H1 (cell line): Measurements from ENCODE around the gene FHAD1. TPM values are rescaled to one million over a fixed set of nuclear protein-coding genes. Genes with fewer than 3 reads are reported as not detected.

Experiments
- CTCF ChIA-PET: fragments of 300-600 bp; sonication (Branson Sonifier 250); formaldehyde crosslinking; loops from one replicate; lab custom pipeline; 2021; ENCODE audit not compliant: partially characterized antibody; lab: Charles Lee
- POLR2A ChIA-PET: fragments of 300-600 bp; sonication (Branson Sonifier 250); formaldehyde crosslinking; loops from one replicate; lab custom pipeline; 2021; ENCODE audit warnings: inconsistent platforms; ENCODE audit not compliant: partially characterized antibody; lab: Charles Lee
- DNase-seq, 2 experiments: peaks; one replicate each; pipeline versions ENCODE4 v3.0.0 to v3.0.0-alpha.2; 2010 to 2022; ENCODE audit warnings: low spot score in 2 of 2, low read depth in 1 of 2, mixed read lengths in 1 of 2
- FAIRE-seq: peaks from 2 replicates; lab custom pipeline; 2011; peaks lifted over from hg19 to GRCh38; lab: Jason Lieb, UNC
- H2AFZ ChIP-seq: 2 replicates; pipeline ENCODE4 v1.8.1; 2012; ENCODE audit warnings: low read length, inconsistent platforms
- H2AK5ac ChIP-seq: 2 replicates; pipeline ENCODE4 v1.6.1; 2013; ENCODE audit warnings: low read depth, low read length
- H2BK120ac ChIP-seq: replicated peaks from 2 replicates; pipeline ENCODE3; 2013; ENCODE audit warnings: low read depth, low read length, inconsistent platforms
- H2BK12ac ChIP-seq: 2 replicates; pipeline ENCODE4 v1.6.1; 2013; ENCODE audit warnings: low read depth, low read length
- H2BK15ac ChIP-seq: 2 replicates; pipeline ENCODE4 v1.6.1; 2013; ENCODE audit warnings: low read length
- H2BK20ac ChIP-seq: 2 replicates; pipeline ENCODE4 v1.6.1; 2013; ENCODE audit warnings: low read length
- H2BK5ac ChIP-seq: 2 replicates; pipeline ENCODE4 v1.6.1; 2013; ENCODE audit warnings: low read depth, low read length
- H3K14ac ChIP-seq: 2 replicates; pipeline ENCODE4 v1.6.1; 2013; ENCODE audit warnings: inconsistent platforms; ENCODE audit not compliant: insufficient read length
- H3K18ac ChIP-seq: 2 replicates; pipeline ENCODE4 v1.6.1; 2013; ENCODE audit warnings: low read length; ENCODE audit errors: extremely low read depth
- H3K23ac ChIP-seq: 2 replicates; pipeline ENCODE4 v1.6.1; 2013; ENCODE audit warnings: inconsistent platforms; ENCODE audit not compliant: insufficient read length
- H3K23me2 ChIP-seq: 2 replicates; pipeline ENCODE4 v1.6.1; 2013; ENCODE audit warnings: low read depth, low read length
- H3K27ac ChIP-seq: 2 replicates; pipeline ENCODE4 v1.6.1; 2011; ENCODE audit warnings: low read depth, low read length, inconsistent platforms
- H3K27me3 ChIP-seq, 4 experiments: replicated peaks in 1 of 4; 1 replicate in 1 of 4; 2 replicates in 3 of 4; pipeline versions ENCODE4 v1.6.1 to v1.8.1; 2011 to 2013; ENCODE audit warnings: low read length in 3 of 4, mild to moderate bottlenecking in 3 of 4, inconsistent platforms in 2 of 4, mixed read lengths in 2 of 4, moderate library complexity in 1 of 4; ENCODE audit not compliant: control insufficient read depth in 3 of 4, insufficient read depth in 3 of 4; ENCODE audit errors: extremely low read depth in 1 of 4
- H3K36me3 ChIP-seq, 4 experiments: 2 replicates each; pipeline versions ENCODE4 v1.6.1 to v1.8.1; 2011 to 2013; ENCODE audit warnings: mild to moderate bottlenecking in 4 of 4, low read length in 3 of 4, moderate library complexity in 2 of 4, control low read depth in 1 of 4, inconsistent platforms in 1 of 4; ENCODE audit not compliant: insufficient read depth in 4 of 4, control insufficient read depth in 2 of 4
- H3K4ac ChIP-seq: replicated peaks from 2 replicates; pipeline ENCODE3; 2013; ENCODE audit warnings: low read length, low read depth, mixed read lengths, inconsistent platforms; ENCODE audit not compliant: insufficient read length
- H3K4me1 ChIP-seq, 4 experiments: replicated peaks in 1 of 4; 1 replicate in 1 of 4; 2 replicates in 3 of 4; pipeline versions ENCODE4 v1.6.1 to v1.8.1; 2011 to 2013; ENCODE audit warnings: low read length in 3 of 4, inconsistent platforms in 2 of 4, mixed read lengths in 1 of 4; ENCODE audit not compliant: insufficient read depth in 4 of 4, control insufficient read depth in 3 of 4
- H3K4me2 ChIP-seq, 2 experiments: 2 replicates each; pipeline versions ENCODE4 v1.6.1 to v1.8.1; 2011 to 2013; ENCODE audit warnings: low read depth in 2 of 2, low read length in 2 of 2, control low read depth in 1 of 2, inconsistent platforms in 1 of 2, mild to moderate bottlenecking in 1 of 2; ENCODE audit not compliant: insufficient read depth in 1 of 2
- H3K4me3 ChIP-seq, 4 experiments: fragments of 200-600, 300-600 bp in 1 of 4; sonication (generic), shearing (Covaris generic), sonication (Bioruptor Twin) in 1 of 4; 2 replicates each; pipeline versions ENCODE4 v1.5.1 to v1.8.1; 2011 to 2016; ENCODE audit warnings: low read length in 4 of 4, low read depth in 3 of 4, control low read depth in 2 of 4, inconsistent platforms in 2 of 4, mild to moderate bottlenecking in 2 of 4, mixed read lengths in 1 of 4, moderate library complexity in 1 of 4; ENCODE audit not compliant: insufficient read depth in 2 of 4; ENCODE audit errors: extremely low read depth in 1 of 4
- H3K56ac ChIP-seq: replicated peaks from 2 replicates; pipeline ENCODE3; 2013; ENCODE audit warnings: low read depth, mild to moderate bottlenecking, mixed read lengths, low read length, inconsistent platforms; ENCODE audit not compliant: insufficient read length
- H3K79me1 ChIP-seq: 2 replicates; pipeline ENCODE4 v1.6.1; 2013; ENCODE audit warnings: low read depth, low read length, control low read depth
- H3K79me2 ChIP-seq, 2 experiments: 2 replicates each; pipeline versions ENCODE4 v1.6.1 to v1.8.1; 2012 to 2013; ENCODE audit warnings: low read length in 2 of 2, mild to moderate bottlenecking in 2 of 2, inconsistent platforms in 1 of 2; ENCODE audit not compliant: insufficient read depth in 2 of 2, control insufficient read depth in 1 of 2
- H3K9ac ChIP-seq, 4 experiments: replicated peaks in 1 of 4; 1 replicate in 1 of 4; 2 replicates in 3 of 4; pipeline versions ENCODE4 v1.6.1 to v1.8.1; 2011 to 2013; ENCODE audit warnings: low read depth in 3 of 4, low read length in 3 of 4, control low read depth in 2 of 4, mild to moderate bottlenecking in 2 of 4, moderate library complexity in 2 of 4, inconsistent platforms in 1 of 4; ENCODE audit errors: extremely low read depth in 1 of 4
- H3K9me3 ChIP-seq, 2 experiments: 2 replicates each; pipeline versions ENCODE4 v1.6.1 to v1.8.1; 2012 to 2013; ENCODE audit warnings: mild to moderate bottlenecking in 2 of 2, moderate library complexity in 2 of 2, control low read depth in 1 of 2, inconsistent platforms in 1 of 2, low read depth in 1 of 2, low read length in 1 of 2, mixed read lengths in 1 of 2; ENCODE audit not compliant: insufficient read depth in 2 of 2
- H4K20me1 ChIP-seq, 2 experiments: replicated peaks in 1 of 2; 2 replicates each; pipeline versions ENCODE3 to v1.8.1; 2011 to 2013; ENCODE audit warnings: inconsistent platforms in 2 of 2, low read length in 2 of 2, mild to moderate bottlenecking in 1 of 2; ENCODE audit not compliant: insufficient read depth in 2 of 2, control insufficient read depth in 1 of 2
- H4K5ac ChIP-seq: 2 replicates; pipeline ENCODE4 v1.6.1; 2013; ENCODE audit warnings: low read length, low read depth, mixed read lengths, inconsistent platforms; ENCODE audit not compliant: insufficient read length
- H4K8ac ChIP-seq: 2 replicates; pipeline ENCODE4 v1.8.0; 2013; ENCODE audit warnings: mild to moderate bottlenecking, moderate library complexity, low read length, inconsistent platforms; ENCODE audit not compliant: insufficient read depth; ENCODE audit errors: extremely low read depth
- H4K91ac ChIP-seq: replicated peaks from 2 replicates; pipeline ENCODE3; 2013; ENCODE audit warnings: low read length, mixed read lengths, inconsistent platforms; ENCODE audit not compliant: insufficient read length
- ASH2L ChIP-seq: fragments of 200-600, 300-600 bp; sonication (generic); IDR thresholded peaks from one replicate; pipeline ENCODE4 v1.7.1; 2017; ENCODE audit warnings: low read length
- CBX8 ChIP-seq: fragments of 300-800, 300-1000 bp; sonication (generic); IDR thresholded peaks from 2 replicates; pipeline ENCODE4 v1.7.1; 2016; ENCODE audit warnings: low read depth, low read length, borderline replicate concordance
- CTCF ChIP-seq, 3 experiments: IDR thresholded peaks; 1 replicate in 2 of 3; 2 replicates in 1 of 3; pipeline versions ENCODE4 v1.5.1 to v1.6.1; 2011; ENCODE audit warnings: low read length in 3 of 3, mild to moderate bottlenecking in 3 of 3, inconsistent platforms in 2 of 3, low read depth in 1 of 3, moderate library complexity in 1 of 3; ENCODE audit not compliant: insufficient read depth in 1 of 3; ENCODE audit errors: control extremely low read depth in 1 of 3
- GTF2F1 ChIP-seq: IDR thresholded peaks from 2 replicates; pipeline ENCODE4 v1.6.1; 2012; ENCODE audit warnings: low read depth, low read length, improper control_type of control experiment, borderline replicate concordance
- HDAC2 ChIP-seq, 2 experiments: fragments of 300-600 bp in 1 of 2; sonication (generic) in 1 of 2; IDR thresholded peaks; 2 replicates each; pipeline ENCODE4 v1.6.1; 2011 to 2012; ENCODE audit warnings: low read depth in 2 of 2, low read length in 2 of 2, mild to moderate bottlenecking in 2 of 2, moderate library complexity in 2 of 2, borderline replicate concordance in 1 of 2, inconsistent platforms in 1 of 2
- NANOG ChIP-seq: IDR thresholded peaks from 2 replicates; pipeline ENCODE4 v1.6.1; 2011; ENCODE audit warnings: low read length, low read depth, mild to moderate bottlenecking, inconsistent platforms; ENCODE audit not compliant: insufficient read depth, poor library complexity, severe bottlenecking
- POLR2A ChIP-seq, 2 experiments: IDR thresholded peaks; 1 replicate in 1 of 2; 2 replicates in 1 of 2; pipeline ENCODE4 v1.6.1; 2011; ENCODE audit warnings: low read depth in 2 of 2, low read length in 2 of 2, mild to moderate bottlenecking in 2 of 2; ENCODE audit errors: control extremely low read depth in 1 of 2
- TBP ChIP-seq: IDR thresholded peaks from 2 replicates; pipeline ENCODE4 v1.6.1; 2011; ENCODE audit warnings: low read depth, low read length, improper control_type of control experiment
- WGBS, 2 experiments: shearing (Covaris generic) in 1 of 2; methylation state at CpG; one replicate each; pipeline versions ENCODE4 v1.1.6 to v1.1.7; 2013 to 2015; ENCODE audit warnings: low lambda C conversion rate in 2 of 2, mixed read lengths in 2 of 2, inconsistent platforms in 1 of 2, low coverage in 1 of 2, missing lambda C conversion rate in 1 of 2; ENCODE audit not compliant: insufficient replicate concordance in 2 of 2, insufficient coverage in 1 of 2, insufficient read length in 1 of 2; ENCODE audit errors: extremely low coverage in 1 of 2, missing lambda C conversion rate in 1 of 2; 5-methylcytosine and 5-hydroxymethylcytosine counted together
- polyA plus RNA-seq, 7 experiments: library from polyadenylated mRNA; depleted of rRNA in 3 of 7; stranded (reverse) in 5 of 7; unstranded in 2 of 7; fragments of >200 nt in 5 of 7; fragments of 200-250 nt in 2 of 7; gene quantifications; 1 replicate in 5 of 7; 2 replicates in 1 of 7; 4 replicates in 1 of 7; pipeline versions ENCODE4 v1.2.1 to v1.2.3, GENCODE V29; 2011 to 2013; ENCODE audit warnings: missing spikeins in 2 of 7, mixed read lengths in 2 of 7
- total RNA-seq: library from RNA; stranded (reverse); fragmentation: NEBNext Ultra II Directional; extraction: Animal tissue kit (Norgen Biotek cat#: 25700); gene quantifications from 2 replicates; pipeline ENCODE4 v1.2.1, GENCODE V29; 2021

Gene FHAD1
- total and polyA plus RNA-seq, 2 of the 8 experiments (the other 6 are each of a cell fraction or from before 2014, with no cell fraction given): 0.39 to 0.69 TPM

- peak overlapping the region; percentile 99; the same call in 1 of the 2 replicates for H2BK12ac ChIP-seq
- no peak overlapping the region for H2BK15ac ChIP-seq
- H3K4me3 ChIP-seq: peak overlapping the region; percentile 10 to 51 (median 29); a peak in 6 of 8 replicates
- peak; percentile 58 for TF ChIP-seq ASH2L
- TF ChIP-seq NANOG: peak; percentile 89
- no peak for TF ChIP-seq GTF2F1
- peak; percentile 82 to 89 for TF ChIP-seq HDAC2 (IDR thresholded peaks at IDR 0.05; ENCODE audit: borderline replicate concordance in 1 of 2, low read depth in 2 of 2, low read length in 2 of 2)
- TF ChIP-seq TBP: 0 out of 2 replicates have a peak, but pooled peaks have one; percentile 44
- no peak for TF ChIP-seq CBX8
- TF ChIP-seq POLR2A (IDR thresholded peaks at IDR 0.05; ENCODE audit: control extremely low read depth in 1 of 2, low read depth in 2 of 2, low read length in 2 of 2): no peak
- peak in 1 of 3 experiments; percentile 15; a peak in 1 of 4 replicates for TF ChIP-seq CTCF (IDR thresholded peaks at IDR 0.05; ENCODE audit: control extremely low read depth in 1 of 3, insufficient read depth in 1 of 3, low read depth in 1 of 3, low read length in 3 of 3)
Observed at GRCh38 chr1:15384301-15384901, 137.4 kb downstream of the FHAD1 start.

More at GRCh38 chr1:15384301-15384901, 137.4 kb downstream of the FHAD1 start:
- no peak overlapping the region for H3K27ac ChIP-seq
- H3K4ac ChIP-seq: no peak overlapping the region
- CTCF ChIA-PET: interaction anchor here (0.6 to 1.7 kb wide), 3 partner anchors 8 to 61 kb away, joined by 3 to 7 read pairs (median 6); no protein-coding TSS in a partner anchor
- peak overlapping the region; percentile 100; the same call in 1 of the 2 replicates for H2BK20ac ChIP-seq
- no peaks in the 10 kb centered on the region for H3K79me2 ChIP-seq
- peaks cover 23 to 36% (median 26%) of the 10 kb centered on the region in 4 experiments for H3K4me1 ChIP-seq
- 0 out of 2 replicates have a peak overlapping the region, but pooled peaks have one; percentile 10 for H2AFZ ChIP-seq
- no peak overlapping the region for H2AK5ac ChIP-seq
- no peak overlapping the region for H3K23ac ChIP-seq
- H3K27me3 ChIP-seq: peaks cover 3 to 53% (median 43%) of the 10 kb centered on the region in 4 experiments
- FAIRE-seq: peak; percentile 97
- H3K9me3 ChIP-seq: no peaks in the 10 kb centered on the region
- no peaks in the 10 kb centered on the region for H4K20me1 ChIP-seq
- peaks cover 7% of the 10 kb centered on the region for H3K23me2 ChIP-seq
- peak overlapping the region; percentile 94 for H4K91ac ChIP-seq
- peak overlapping the region; percentile 77 to 86 for H3K4me2 ChIP-seq
- peak overlapping the region; percentile 85 for H3K18ac ChIP-seq
- H4K5ac ChIP-seq: peak overlapping the region; percentile 19
- H3K79me1 ChIP-seq: no peaks in the 10 kb centered on the region
- H2BK120ac ChIP-seq: peak overlapping the region; percentile 77
- H3K36me3 ChIP-seq: no peaks in the 10 kb centered on the region; a peak in 1 of 8 replicates
- H3K9ac ChIP-seq: no peak overlapping the region
- H3K14ac ChIP-seq: no peak overlapping the region
- POLR2A ChIA-PET: interaction anchor here (0.6 to 1.5 kb wide), 4 partner anchors 16 to 136 kb away, joined by 3 to 4 read pairs (median 3); partner anchors contain the start of gene EFHD2
- H2BK5ac ChIP-seq: peak overlapping the region; percentile 77; the same call in 1 of the 2 replicates
- H4K8ac ChIP-seq: no peak overlapping the region
- no peak overlapping the region for H3K56ac ChIP-seq
- peak; percentile 60 to 67 for DNase-seq
- WGBS, 2 experiments: 1% methylated on average over 20 of the region's 20 CpGs; no CpG with 5 or more reads in 1 of the 2 experiments
